HepG2 (cell line): ENCODE measurements around the gene ATP4A. TPM values are rescaled to one million over a fixed set of nuclear protein-coding genes. Genes with fewer than 3 reads are reported as not detected.

Source experiments
- ATAC-seq: fragments of 200-7000 bp; cut with Tn5 transposase; 3 replicates; pipeline ENCODE4 v1.9.1; 2020; ENCODE audit warnings: mild to moderate bottlenecking, moderate library complexity
- BruUV-seq: library from RNA; stranded (reverse); fragments of 400-500 nt; replicated peaks from 2 replicates; lab custom pipeline; 2021; lab: Mats Ljungman, UMichigan
- CTCF ChIA-PET: fragments of 300-600 bp; formaldehyde crosslinking; extraction: SDS; loops from one replicate; lab custom pipeline; 2021; ENCODE audit warnings: low total read pairs, inconsistent platforms, low intra/inter-chr PET ratio; lab: Yijun Ruan, JAX
- POLR2A ChIA-PET: fragments of 350-600 bp; sonication (Branson Sonifier 250); formaldehyde crosslinking; loops from one replicate; lab custom pipeline; 2020; ENCODE audit warnings: antibody characterized with exemption, inconsistent platforms; lab: Yijun Ruan, JAX
- DNase-seq: peaks from one replicate; pipeline ENCODE4 v3.0.0-alpha.2; 2015; ENCODE audit warnings: low spot score
- FAIRE-seq: peaks from 3 replicates; lab custom pipeline; 2011; peaks lifted over from hg19 to GRCh38; lab: Jason Lieb, UNC
- H2AFZ ChIP-seq: one replicate; pipeline ENCODE4 v1.6.1; 2011; ENCODE audit warnings: low read length, inconsistent platforms
- H3K27ac ChIP-seq: fragments of 300-600 bp; 3 replicates; pipeline ENCODE4 v1.8.0; 2011; ENCODE audit warnings: mixed run types, mild to moderate bottlenecking, mixed read lengths, low read length, inconsistent platforms; ENCODE audit not compliant: insufficient read depth; ENCODE audit errors: extremely low read length
- H3K27me3 ChIP-seq, 2 experiments: fragments of 200-600 bp in 1 of 2; 2 replicates in 1 of 2; 3 replicates in 1 of 2; pipeline versions ENCODE4 v1.6.0 to v1.8.0; 2011; ENCODE audit warnings: low read length in 2 of 2, mild to moderate bottlenecking in 2 of 2, moderate library complexity in 2 of 2, inconsistent platforms in 1 of 2; ENCODE audit not compliant: insufficient read depth in 2 of 2, control insufficient read depth in 1 of 2
- H3K36me3 ChIP-seq, 2 experiments: fragments of 200-600 bp in 1 of 2; replicated peaks in 1 of 2; 2 replicates in 1 of 2; 3 replicates in 1 of 2; pipeline versions ENCODE4 v1.5.1 to v1.8.0; 2011; ENCODE audit warnings: low read length in 2 of 2, inconsistent platforms in 1 of 2; ENCODE audit not compliant: insufficient read depth in 2 of 2, control insufficient read depth in 1 of 2
- H3K4me1 ChIP-seq: 2 replicates; pipeline ENCODE4 v1.5.1; 2012; ENCODE audit warnings: low read length, inconsistent platforms; ENCODE audit not compliant: insufficient read depth
- H3K4me2 ChIP-seq: 2 replicates; pipeline ENCODE4 v1.6.0; 2011; ENCODE audit warnings: low read depth, low read length, inconsistent platforms
- H3K4me3 ChIP-seq, 3 experiments: fragments of 200-600 bp in 1 of 3; sonication (generic), shearing (Covaris generic) in 1 of 3; replicated peaks in 1 of 3; 2 replicates each; pipeline ENCODE4 v1.5.1; 2011 to 2016; ENCODE audit warnings: low read length in 3 of 3, inconsistent platforms in 2 of 3, low read depth in 2 of 3, mild to moderate bottlenecking in 2 of 3, control low read depth in 1 of 3, mixed read lengths in 1 of 3; ENCODE audit not compliant: insufficient read depth in 1 of 3
- H3K79me2 ChIP-seq: one replicate; pipeline ENCODE4 v1.6.1; 2011; ENCODE audit warnings: low read length, inconsistent platforms; ENCODE audit not compliant: insufficient read depth
- H3K9ac ChIP-seq: 2 replicates; pipeline ENCODE4 v1.6.0; 2011; ENCODE audit warnings: mild to moderate bottlenecking, low read depth, low read length, inconsistent platforms; ENCODE audit not compliant: insufficient read depth
- H3K9me3 ChIP-seq: 2 replicates; pipeline ENCODE4 v1.5.1; 2012; ENCODE audit warnings: mild to moderate bottlenecking, low read length
- H4K20me1 ChIP-seq: 2 replicates; pipeline ENCODE4 v1.6.0; 2011; ENCODE audit warnings: inconsistent platforms, mild to moderate bottlenecking, low read length, moderate library complexity; ENCODE audit not compliant: insufficient read depth
- KLF16 ChIP-seq, 2 experiments: sonication (generic) in 1 of 2; formaldehyde crosslinking in 1 of 2; IDR thresholded peaks; 2 replicates each; pipeline versions ENCODE4 v1.6.1 to v1.8.0; 2016 to 2023; ENCODE audit warnings: missing genetic modification reagents in 2 of 2, missing compliant biosample characterization in 1 of 2
- PHF5A ChIP-seq: IDR thresholded peaks from one replicate; pipeline ENCODE4 v1.6.1; 2018; ENCODE audit warnings: low read depth, missing genetic modification reagents; ENCODE audit not compliant: unreplicated experiment
- RBM22 ChIP-seq: fragments of 200-400 bp; formaldehyde crosslinking; optimal IDR thresholded peaks from 2 replicates; pipeline ENCODE3; 2017; ENCODE audit warnings: mild to moderate bottlenecking, low read length, moderate library complexity
- SOX5 ChIP-seq: IDR thresholded peaks from 2 replicates; pipeline ENCODE4 v1.6.1; 2016; ENCODE audit warnings: borderline replicate concordance
- SP140L ChIP-seq: sonication (generic); formaldehyde crosslinking; IDR thresholded peaks from 2 replicates; pipeline ENCODE4 v1.4.0; 2020; ENCODE audit warnings: missing genetic modification reagents, borderline replicate concordance
- TAF15 ChIP-seq: fragments of 200-400 bp; formaldehyde crosslinking; IDR thresholded peaks from one replicate; pipeline ENCODE4 v1.6.1; 2018; ENCODE audit warnings: mild to moderate bottlenecking, low read depth, low read length; ENCODE audit not compliant: poor library complexity, severe bottlenecking
- ZNF263 ChIP-seq: sonication (generic); formaldehyde crosslinking; IDR thresholded peaks from 2 replicates; pipeline ENCODE4 v1.4.0; 2020; ENCODE audit warnings: missing genetic modification reagents
- ZNF619 ChIP-seq: sonication (generic); formaldehyde crosslinking; IDR thresholded peaks from 2 replicates; pipeline ENCODE4 v1.4.0; 2020; ENCODE audit warnings: mild to moderate bottlenecking, missing genetic modification reagents
- ZNF724P ChIP-seq: sonication (generic); formaldehyde crosslinking; IDR thresholded peaks from 2 replicates; pipeline ENCODE4 v1.8.0; 2022; ENCODE audit warnings: missing genetic modification reagents, borderline replicate concordance
- ZNF83 ChIP-seq: sonication (generic); formaldehyde crosslinking; IDR thresholded peaks from 2 replicates; pipeline ENCODE4 v1.4.0; 2020; ENCODE audit warnings: missing genetic modification reagents, mild to moderate bottlenecking, borderline replicate concordance
- WGBS: methylation state at CpG from one replicate; pipeline ENCODE4 v1.1.6; 2017; ENCODE audit warnings: low lambda C conversion rate; 5-methylcytosine and 5-hydroxymethylcytosine counted together
- in situ Hi-C: cut with HindIII; loops from 2 replicates; pipeline ENCODE4 v1.10.0; 2017; ENCODE audit warnings: low pct_unique_long_range_greater_than_20kb; ENCODE audit not compliant: extremely low pct_ligation_motif_present
- intact Hi-C: fragments of 100-400 bp; cut with micrococcal nuclease; formaldehyde crosslinking; loops from one replicate; pipeline ENCODE4 v1.10.0; 2022; ENCODE audit not compliant: unreplicated experiment
- polyA plus RNA-seq, 8 experiments: library from polyadenylated mRNA; depleted of rRNA in 3 of 8; stranded (reverse) in 7 of 8; unstranded in 1 of 8; fragments of >200 nt; fragmentation: Illumina TruSeq in 4 of 8; extraction: Trizol in 4 of 8; gene quantifications; 2 replicates each; pipeline versions ENCODE4 v1.2.1 to v1.2.3, GENCODE V29; 2011 to 2016; ENCODE audit warnings: low read depth in 4 of 8, missing spikeins in 1 of 8, mixed read lengths in 1 of 8; ENCODE audit not compliant: insufficient read depth in 1 of 8
- total RNA-seq, 5 experiments: library from RNA; depleted of rRNA; stranded (reverse); fragments of >200 nt; fragmentation: Illumina TruSeq; extraction: Trizol; gene quantifications; 2 replicates each; pipeline ENCODE4 v1.2.3, GENCODE V29; 2016; ENCODE audit warnings: low read depth in 1 of 5
- TF ChIP-seq, protein P1 (sequence below): sonication (generic); formaldehyde crosslinking; IDR thresholded peaks from 2 replicates; pipeline ENCODE4 v1.8.1; 2022; ENCODE audit warnings: low read depth, mild to moderate bottlenecking, missing genetic modification reagents
- TF ChIP-seq, protein P2 (sequence below): sonication (generic); formaldehyde crosslinking; IDR thresholded peaks from 2 replicates; pipeline ENCODE4 v1.5.0; 2020; ENCODE audit warnings: missing genetic modification reagents
- TF ChIP-seq, protein P3 (sequence below): sonication (generic); formaldehyde crosslinking; IDR thresholded peaks from 2 replicates; pipeline ENCODE4 v1.8.0; 2022; ENCODE audit warnings: missing genetic modification reagents, mild to moderate bottlenecking, inconsistent platforms, borderline replicate concordance

Gene ATP4A
- total and polyA plus RNA-seq, 2 of the 13 experiments (the other 11 are each of a cell fraction or from before 2014, with no cell fraction given): 0.08 to 0.11 TPM

- in situ Hi-C loops (no loop called here), intact Hi-C loops (no loop called here)
- Histone ChIP-seq H3K4me3 (no peak overlapping the region), H3K9me3 (no peaks in the 10 kb centered on the region), H2AFZ (no peak overlapping the region), H3K79me2 (no peaks in the 10 kb centered on the region), H3K4me2 (no peak overlapping the region), H3K9ac (no peak overlapping the region), H3K27ac (no peak overlapping the region), H3K4me1 (peaks cover 29% of the 10 kb centered on the region), H4K20me1 (no peaks in the 10 kb centered on the region), H3K27me3 (peaks cover 1 to 42% of the 10 kb centered on the region in 2 experiments; a peak in 3 of 5 replicates), H3K36me3 (no peaks in the 10 kb centered on the region)
- POLR2A ChIA-PET: no interaction called here
- FAIRE-seq (no peak), ATAC-seq (no peak), DNase-seq (no peak)
- CTCF ChIA-PET: no interaction called here
- TF ChIP-seq ZNF263 (no peak), TAF15 (no peak)
- TF ChIP-seq, protein P1, sequence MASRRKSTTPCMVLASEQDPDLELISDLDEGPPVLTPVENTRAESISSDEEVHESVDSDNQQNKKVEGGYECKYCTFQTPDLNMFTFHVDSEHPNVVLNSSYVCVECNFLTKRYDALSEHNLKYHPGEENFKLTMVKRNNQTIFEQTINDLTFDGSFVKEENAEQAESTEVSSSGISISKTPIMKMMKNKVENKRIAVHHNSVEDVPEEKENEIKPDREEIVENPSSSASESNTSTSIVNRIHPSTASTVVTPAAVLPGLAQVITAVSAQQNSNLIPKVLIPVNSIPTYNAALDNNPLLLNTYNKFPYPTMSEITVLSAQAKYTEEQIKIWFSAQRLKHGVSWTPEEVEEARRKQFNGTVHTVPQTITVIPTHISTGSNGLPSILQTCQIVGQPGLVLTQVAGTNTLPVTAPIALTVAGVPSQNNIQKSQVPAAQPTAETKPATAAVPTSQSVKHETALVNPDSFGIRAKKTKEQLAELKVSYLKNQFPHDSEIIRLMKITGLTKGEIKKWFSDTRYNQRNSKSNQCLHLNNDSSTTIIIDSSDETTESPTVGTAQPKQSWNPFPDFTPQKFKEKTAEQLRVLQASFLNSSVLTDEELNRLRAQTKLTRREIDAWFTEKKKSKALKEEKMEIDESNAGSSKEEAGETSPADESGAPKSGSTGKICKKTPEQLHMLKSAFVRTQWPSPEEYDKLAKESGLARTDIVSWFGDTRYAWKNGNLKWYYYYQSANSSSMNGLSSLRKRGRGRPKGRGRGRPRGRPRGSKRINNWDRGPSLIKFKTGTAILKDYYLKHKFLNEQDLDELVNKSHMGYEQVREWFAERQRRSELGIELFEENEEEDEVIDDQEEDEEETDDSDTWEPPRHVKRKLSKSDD (CRISPR knock-in tag): no peak
- 67% methylated on average over 16 of the region's 18 CpGs for WGBS
- BruUV-seq: no TSS peak
Observed at GRCh38 chr19:35560271-35560670, 3.2 kb downstream of the ATP4A start.

- H3K36me3 ChIP-seq: no peaks in the 10 kb centered on the region
- H3K27me3 ChIP-seq: peaks cover 1 to 45% of the 10 kb centered on the region in 2 experiments; a peak in 3 of 5 replicates
- H2AFZ ChIP-seq: no peak overlapping the region
- no peak overlapping the region for H3K9ac ChIP-seq
- in situ Hi-C loops (loop anchor here (5.0 kb wide), 1 partner anchor 33 kb away; no protein-coding TSS in a partner anchor), intact Hi-C loops (loop anchor here (5.0 to 10.0 kb wide), 3 partner anchors 33 to 85 kb away; partner anchors contain the start of genes COX6B1, ETV2 and HAUS5)
- DNase-seq: no peak
- no peaks in the 10 kb centered on the region for H4K20me1 ChIP-seq
- WGBS: 65% methylated on average over 23 of the region's 23 CpGs
- no peaks in the 10 kb centered on the region for H3K79me2 ChIP-seq
- POLR2A ChIA-PET: no interaction called here
- FAIRE-seq: no peak
- BruUV-seq: no TSS peak
- H3K4me1 ChIP-seq: peaks cover 24% of the 10 kb centered on the region
- no peak overlapping the region for H3K27ac ChIP-seq
- no peak overlapping the region for H3K4me3 ChIP-seq
- H3K4me2 ChIP-seq: no peak overlapping the region
- ATAC-seq: no peak
- CTCF ChIA-PET: no interaction called here
- no peaks in the 10 kb centered on the region for H3K9me3 ChIP-seq
- TF ChIP-seq ZNF724P (no peak), RBM22 (no peak), KLF16 (CRISPR knock-in tag; IDR thresholded peaks at IDR 0.05) (no peak), SP140L (CRISPR knock-in tag) (no peak), ZNF619 (CRISPR knock-in tag) (no peak), SOX5 (CRISPR knock-in tag) (no peak), PHF5A (no peak), ZNF83 (CRISPR knock-in tag) (no peak)
- TF ChIP-seq, protein P2, sequence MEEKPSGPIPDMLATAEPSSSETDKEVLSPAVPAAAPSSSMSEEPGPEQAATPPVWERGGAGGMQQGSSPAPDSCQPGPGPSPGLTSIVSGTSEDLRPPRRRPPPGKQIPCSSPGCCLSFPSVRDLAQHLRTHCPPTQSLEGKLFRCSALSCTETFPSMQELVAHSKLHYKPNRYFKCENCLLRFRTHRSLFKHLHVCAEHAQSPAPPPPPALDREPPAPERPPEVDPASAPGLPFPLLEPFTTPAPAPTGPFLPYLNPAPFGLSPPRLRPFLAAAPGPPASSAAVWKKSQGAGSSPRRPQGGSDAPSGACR: no peak
- TF ChIP-seq, protein P3, sequence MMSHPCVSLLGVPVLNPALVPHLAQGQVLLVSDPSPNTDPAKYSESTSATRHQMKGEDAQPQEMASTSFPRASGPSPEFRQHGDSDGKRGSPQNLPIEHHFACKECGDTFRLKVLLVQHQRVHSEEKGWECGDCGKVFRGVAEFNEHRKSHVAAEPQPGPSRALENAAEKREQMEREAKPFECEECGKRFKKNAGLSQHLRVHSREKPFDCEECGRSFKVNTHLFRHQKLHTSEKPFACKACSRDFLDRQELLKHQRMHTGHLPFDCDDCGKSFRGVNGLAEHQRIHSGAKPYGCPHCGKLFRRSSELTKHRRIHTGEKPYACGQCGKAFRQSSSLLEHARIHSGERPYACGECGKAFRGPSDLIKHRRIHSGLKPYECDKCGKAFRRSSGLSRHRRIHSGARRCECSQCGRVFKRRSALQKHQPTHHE (CRISPR knock-in tag): no peak
Observed at GRCh38 chr19:35559781-35560180, 3.7 kb downstream of the ATP4A start.
